Raji (cell line): ENCODE data around the gene MAP2K3.

Source experiments
- POLR2A ChIP-seq: IDR thresholded peaks from 2 replicates; pipeline ENCODE4 v1.6.1; 2011; ENCODE audit warnings: low read depth, low read length, control low read depth; ENCODE audit not compliant: insufficient read depth

MAP2K3 gene

GRCh38 chr17:21303441-21304065 lies 19.0 kb downstream of the MAP2K3 start:
- no peak for TF ChIP-seq POLR2A

GRCh38 chr17:21304091-21304490 lies 19.6 kb downstream of the MAP2K3 start:
- no peak for TF ChIP-seq POLR2A

- TF ChIP-seq POLR2A = no peak
These were observed 28.8 kb downstream of the MAP2K3 start for GRCh38 chr17:21313320-21313719.

- TF ChIP-seq POLR2A = no peak
These were observed 33.9 kb downstream of the MAP2K3 start for GRCh38 chr17:21318439-21318838.

GRCh38 chr17:21330436-21331160 lies 46.1 kb downstream of the MAP2K3 start:
- no peak for TF ChIP-seq POLR2A

- TF ChIP-seq POLR2A = no peak
These were observed 54.5 kb downstream of the MAP2K3 start for GRCh38 chr17:21339011-21339410.

GRCh38 chr17:21345236-21345635 lies 60.7 kb downstream of the MAP2K3 start:
- TF ChIP-seq POLR2A = no peak

GRCh38 chr17:21351366-21352065 lies 67.0 kb downstream of the MAP2K3 start:
- no peak for TF ChIP-seq POLR2A

GRCh38 chr17:21352221-21352980 lies 67.9 kb downstream of the MAP2K3 start:
- no peak for TF ChIP-seq POLR2A

- no peak for TF ChIP-seq POLR2A
These were observed 68.4 kb downstream of the MAP2K3 start for GRCh38 chr17:21352981-21353265.

- no peak for TF ChIP-seq POLR2A
These were observed 69.0 kb downstream of the MAP2K3 start for GRCh38 chr17:21353326-21354010.

GRCh38 chr17:21354796-21355385 lies 70.4 kb downstream of the MAP2K3 start:
- TF ChIP-seq POLR2A = no peak

GRCh38 chr17:21355586-21355985 lies 71.1 kb downstream of the MAP2K3 start:
- TF ChIP-seq POLR2A = no peak

GRCh38 chr17:21356537-21357127 lies 72.1 kb downstream of the MAP2K3 start:
- no peak for TF ChIP-seq POLR2A
